ENCODE measurements around the gene FAAP20.
A peak's percentile ranks its signal among the peaks of the same experiment; 100 is the strongest.

Gene FAAP20

DNA sequence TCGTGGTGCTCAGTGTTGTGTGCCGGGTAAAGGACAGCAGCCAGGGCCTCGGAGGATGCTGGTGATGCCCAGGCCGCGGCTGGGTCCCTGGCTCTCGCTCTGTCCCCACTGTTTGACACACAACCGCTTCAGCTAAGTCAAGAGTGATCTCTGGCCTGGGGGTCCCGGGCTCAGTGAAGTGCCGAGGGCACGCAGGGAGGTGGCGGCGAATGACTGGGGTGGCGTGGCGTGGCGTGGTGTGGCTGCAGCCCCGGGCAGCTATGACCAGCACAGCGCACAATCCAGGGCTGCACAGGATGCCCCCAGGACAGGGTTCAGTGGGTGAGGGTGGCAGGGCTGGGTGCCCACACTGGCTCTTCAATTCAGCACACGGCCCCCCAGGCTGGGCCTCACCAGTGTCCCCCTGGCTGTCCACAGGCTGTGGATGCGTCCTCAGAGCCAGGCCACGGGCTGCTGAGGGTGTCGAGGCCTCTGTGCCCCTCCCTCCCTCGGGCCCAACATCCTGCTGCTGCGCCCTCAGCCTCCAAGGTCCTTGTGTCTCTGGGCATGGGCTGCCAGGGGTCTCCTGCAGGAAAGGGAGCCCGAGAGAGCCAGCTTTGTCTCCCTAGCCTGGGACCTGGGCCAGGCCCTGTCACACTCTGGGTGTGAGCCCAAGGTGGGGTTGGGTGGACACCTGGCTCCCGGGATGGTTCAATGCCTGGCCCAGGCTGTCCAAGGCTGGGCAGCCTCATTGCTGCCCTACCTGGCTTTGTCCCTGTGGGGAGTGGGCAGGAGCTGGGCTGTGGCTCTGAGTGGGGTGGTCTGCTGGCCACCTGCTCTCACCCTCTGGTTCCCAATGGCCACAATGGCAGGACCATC, 21.6 kb upstream of the FAAP20 start:
- Histone ChIP-seq H3K27ac (ENCODE audit: low read depth, low read length) (no peak overlapping the region), H3K4me3 (ENCODE audit: low read depth, low read length) (no peak overlapping the region), H2AFZ (ENCODE audit: low read length, unreplicated experiment) (no peak overlapping the region), H3K27me3 (ENCODE audit: insufficient read depth, low read length) (no peaks in the 10 kb centered on the region), H3K36me3 (ENCODE audit: insufficient read depth, low read length) (no peaks in the 10 kb centered on the region), H3K79me2 (ENCODE audit: control insufficient read depth, insufficient read depth, low read length, unreplicated experiment) (no peaks in the 10 kb centered on the region), H3K4me1 (ENCODE audit: control insufficient read depth, insufficient read depth, low read length, unreplicated experiment) (peaks cover 27% of the 10 kb centered on the region)

DNA sequence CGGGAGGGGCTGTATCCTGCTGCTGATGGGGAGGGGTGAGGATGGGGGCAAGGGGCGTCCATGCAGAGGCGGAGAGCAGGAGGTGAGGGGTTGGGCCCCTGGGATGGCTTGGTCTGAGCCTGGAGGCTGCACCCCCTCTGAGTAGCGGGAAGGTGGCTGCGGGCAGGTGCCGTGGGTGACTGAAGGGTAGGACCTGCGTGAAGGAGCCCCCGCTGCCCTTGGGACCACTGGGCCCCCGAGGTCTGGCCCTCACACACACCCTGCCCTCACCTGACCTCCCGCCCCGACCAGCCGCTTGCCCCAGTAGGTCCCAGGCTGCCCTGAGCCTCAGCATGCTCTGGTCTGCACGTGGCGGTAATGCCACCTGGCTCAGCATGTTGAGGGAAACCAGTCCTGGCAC, 20.8 kb upstream of the FAAP20 start:
- no peaks in the 10 kb centered on the region for H3K79me2 ChIP-seq (ENCODE audit: control insufficient read depth, insufficient read depth, low read length, unreplicated experiment)
- no peak overlapping the region for H3K27ac ChIP-seq (ENCODE audit: low read depth, low read length)
- no peak overlapping the region for H2AFZ ChIP-seq (ENCODE audit: low read length, unreplicated experiment)
- H3K27me3 ChIP-seq (ENCODE audit: insufficient read depth, low read length), result no peaks in the 10 kb centered on the region
- peaks cover 27% of the 10 kb centered on the region for H3K4me1 ChIP-seq (ENCODE audit: control insufficient read depth, insufficient read depth, low read length, unreplicated experiment)
- H3K36me3 ChIP-seq (ENCODE audit: insufficient read depth, low read length), result no peaks in the 10 kb centered on the region
- no peak overlapping the region for H3K4me3 ChIP-seq (ENCODE audit: low read depth, low read length)

DNA sequence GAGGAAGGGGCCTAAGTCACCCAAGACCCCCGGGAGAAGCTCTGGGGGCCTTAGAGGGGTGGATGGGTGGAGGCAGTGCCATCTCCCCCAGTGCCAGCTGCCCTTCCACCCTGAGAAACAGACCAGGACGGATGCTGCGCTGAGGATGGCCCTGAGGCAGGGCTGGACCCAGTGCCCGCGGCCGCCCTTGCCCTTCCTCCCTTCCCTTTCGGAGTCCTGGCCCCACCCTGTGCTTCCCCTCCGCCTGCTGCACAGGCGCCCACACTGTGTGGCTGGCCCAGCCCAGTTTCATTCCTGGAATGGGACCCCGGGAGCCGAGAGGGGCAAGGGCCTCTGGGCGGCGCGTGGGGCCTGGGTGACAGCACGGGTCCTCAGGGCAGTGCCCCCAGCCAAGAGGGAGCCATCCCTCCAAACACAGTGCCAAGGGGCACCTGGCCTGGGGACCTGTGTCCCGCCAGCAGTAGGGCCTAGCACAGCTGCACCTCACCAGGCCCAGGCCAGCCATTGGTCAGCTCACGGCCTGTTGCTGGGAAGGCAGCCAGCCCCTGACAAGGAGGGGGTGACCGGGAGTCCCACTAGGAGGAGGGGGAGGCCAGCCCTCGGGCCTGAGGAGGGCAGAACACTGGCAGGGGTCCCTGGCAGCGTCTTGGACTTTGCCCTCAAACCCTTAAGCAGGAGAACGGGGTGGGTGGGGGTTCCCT, 20.1 kb upstream of the FAAP20 start:
- Histone ChIP-seq H3K27ac (ENCODE audit: low read depth, low read length) (peak overlapping the region; percentile 95), H3K4me3 (ENCODE audit: low read depth, low read length) (no peak overlapping the region), H3K27me3 (ENCODE audit: insufficient read depth, low read length) (no peaks in the 10 kb centered on the region), H2AFZ (ENCODE audit: low read length, unreplicated experiment) (peak overlapping the region; percentile 46), H3K79me2 (ENCODE audit: control insufficient read depth, insufficient read depth, low read length, unreplicated experiment) (no peaks in the 10 kb centered on the region), H3K36me3 (ENCODE audit: insufficient read depth, low read length) (no peaks in the 10 kb centered on the region), H3K4me1 (ENCODE audit: control insufficient read depth, insufficient read depth, low read length, unreplicated experiment) (peaks cover 28% of the 10 kb centered on the region)

DNA sequence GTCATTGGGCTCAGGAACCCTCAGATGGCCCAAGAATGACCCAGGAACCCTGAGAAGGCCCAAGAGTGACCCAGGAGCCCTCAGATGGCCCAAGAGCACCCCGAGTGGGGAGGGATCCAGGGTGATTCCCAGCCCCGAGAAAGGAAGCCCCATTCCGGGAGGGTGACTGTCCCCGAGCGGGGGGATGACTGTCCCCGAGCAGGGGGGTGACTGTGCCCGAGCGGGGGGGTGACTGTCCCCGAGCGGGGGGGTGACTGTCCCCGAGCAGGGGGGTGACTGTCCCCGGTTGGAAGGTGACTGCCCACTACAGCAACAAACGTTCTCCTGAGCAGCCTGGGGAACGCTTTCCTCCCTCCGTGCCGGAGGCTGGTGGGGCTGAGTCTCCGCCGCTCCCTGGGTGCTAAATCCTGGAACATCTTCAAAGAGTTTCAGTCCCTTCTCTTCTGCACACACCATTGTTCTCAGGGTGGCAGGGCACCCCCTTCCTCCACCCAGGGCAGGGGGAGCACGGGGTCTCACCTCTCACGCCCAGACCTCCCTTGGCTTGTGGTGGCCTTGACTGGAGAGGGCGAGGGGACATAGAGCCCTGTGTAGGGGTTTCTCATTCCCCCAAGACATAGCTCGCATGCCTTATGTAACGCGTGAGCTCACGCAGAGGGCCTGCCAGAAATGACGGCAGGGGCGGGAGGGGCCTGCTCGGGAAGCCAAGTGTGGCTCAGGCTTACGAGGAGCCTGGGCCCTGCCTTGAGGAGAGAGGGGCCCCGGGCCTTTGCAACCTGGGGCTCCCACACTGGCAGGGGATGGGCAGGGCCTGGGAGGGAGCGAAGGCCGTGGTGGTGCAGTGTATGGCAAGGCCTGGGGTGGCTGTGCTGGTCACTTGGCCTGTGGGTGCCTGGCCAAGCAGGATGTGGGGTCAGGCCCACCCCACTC, 19.3 kb upstream of the FAAP20 start:
- H3K27me3 ChIP-seq (ENCODE audit: insufficient read depth, low read length), result no peaks in the 10 kb centered on the region
- peak overlapping the region; percentile 60 for H3K4me3 ChIP-seq (ENCODE audit: low read depth, low read length)
- H3K79me2 ChIP-seq (ENCODE audit: control insufficient read depth, insufficient read depth, low read length, unreplicated experiment), result no peaks in the 10 kb centered on the region
- peak overlapping the region; percentile 95 for H3K27ac ChIP-seq (ENCODE audit: low read depth, low read length)
- peak overlapping the region; percentile 46 for H2AFZ ChIP-seq (ENCODE audit: low read length, unreplicated experiment)
- H3K4me1 ChIP-seq (ENCODE audit: control insufficient read depth, insufficient read depth, low read length, unreplicated experiment), result peaks cover 36% of the 10 kb centered on the region
- no peaks in the 10 kb centered on the region for H3K36me3 ChIP-seq (ENCODE audit: insufficient read depth, low read length)

DNA sequence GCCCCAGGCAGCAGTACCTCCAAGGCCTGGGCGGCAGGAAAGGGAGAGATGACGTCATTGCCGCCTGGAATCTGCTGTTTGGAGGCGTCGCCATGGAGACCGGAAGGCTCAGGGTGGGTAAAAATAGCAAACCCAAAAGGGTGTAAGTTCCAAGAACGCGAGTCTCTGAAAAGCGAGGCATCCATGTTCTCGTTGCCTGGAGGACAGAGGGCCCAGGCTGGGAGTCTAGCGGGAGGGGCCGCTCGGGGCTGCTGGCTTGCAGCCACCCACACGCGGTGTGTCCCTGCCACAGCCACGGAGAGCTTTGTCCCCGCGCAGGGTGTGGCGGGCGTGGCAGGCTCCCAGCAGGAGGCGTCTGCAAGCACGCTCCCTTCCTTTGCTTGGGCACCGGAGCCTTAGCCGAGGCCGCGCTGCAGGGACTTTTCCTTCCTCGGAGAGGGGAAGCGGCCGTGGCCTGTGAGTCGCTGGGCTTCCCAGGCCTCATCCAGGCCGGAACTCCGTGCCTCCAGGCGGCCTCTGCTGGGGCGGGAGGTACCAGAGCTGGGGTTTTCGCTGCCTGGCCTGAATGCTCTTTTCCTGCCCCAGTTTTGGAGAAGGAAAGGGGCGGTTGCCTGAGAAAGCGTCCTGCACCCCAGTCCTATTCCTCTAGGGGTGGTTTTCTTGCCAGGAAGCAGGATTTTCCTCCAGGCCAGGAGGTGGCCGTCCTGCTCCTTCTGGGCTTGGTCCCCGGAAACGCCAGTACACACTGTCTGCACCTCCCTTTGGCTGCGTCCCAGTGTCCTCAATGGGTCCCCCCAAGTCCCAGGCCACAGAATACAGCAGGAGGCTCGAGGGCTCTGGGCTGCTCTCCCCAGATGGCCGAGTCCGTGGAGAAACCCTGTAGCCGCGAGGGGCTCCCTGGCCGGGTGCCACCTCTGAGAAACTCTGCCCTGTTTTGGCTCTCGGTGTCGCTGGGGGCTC, 18.2 kb upstream of the FAAP20 start:
- H3K27ac ChIP-seq (ENCODE audit: low read depth, low read length), result peak overlapping the region; percentile 95
- no peaks in the 10 kb centered on the region for H3K79me2 ChIP-seq (ENCODE audit: control insufficient read depth, insufficient read depth, low read length, unreplicated experiment)
- no peak overlapping the region for H2AFZ ChIP-seq (ENCODE audit: low read length, unreplicated experiment)
- H3K27me3 ChIP-seq (ENCODE audit: insufficient read depth, low read length), result no peaks in the 10 kb centered on the region
- H3K36me3 ChIP-seq (ENCODE audit: insufficient read depth, low read length), result no peaks in the 10 kb centered on the region
- peak overlapping the region; percentile 60 for H3K4me3 ChIP-seq (ENCODE audit: low read depth, low read length)
- peaks cover 42% of the 10 kb centered on the region for H3K4me1 ChIP-seq (ENCODE audit: control insufficient read depth, insufficient read depth, low read length, unreplicated experiment)

DNA sequence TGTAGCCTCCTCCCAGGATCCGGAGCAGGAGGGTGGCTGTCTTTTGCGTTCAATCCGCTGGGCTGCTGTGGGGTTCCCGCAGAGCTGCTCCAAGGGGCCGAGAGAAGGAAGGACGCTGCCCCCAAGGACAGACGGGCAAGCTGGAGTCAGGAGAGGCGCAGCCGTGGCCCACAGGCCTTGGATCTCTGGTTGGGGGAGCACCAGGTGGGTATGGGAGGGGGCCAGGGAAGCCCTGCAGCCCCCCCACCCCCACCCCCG, 17.6 kb upstream of the FAAP20 start:
- Histone ChIP-seq H2AFZ (ENCODE audit: low read length, unreplicated experiment) (no peak overlapping the region), H3K4me1 (ENCODE audit: control insufficient read depth, insufficient read depth, low read length, unreplicated experiment) (peaks cover 47% of the 10 kb centered on the region), H3K27me3 (ENCODE audit: insufficient read depth, low read length) (no peaks in the 10 kb centered on the region), H3K27ac (ENCODE audit: low read depth, low read length) (peak overlapping the region; percentile 95), H3K36me3 (ENCODE audit: insufficient read depth, low read length) (no peaks in the 10 kb centered on the region), H3K4me3 (ENCODE audit: low read depth, low read length) (no peak overlapping the region), H3K79me2 (ENCODE audit: control insufficient read depth, insufficient read depth, low read length, unreplicated experiment) (no peaks in the 10 kb centered on the region)

DNA sequence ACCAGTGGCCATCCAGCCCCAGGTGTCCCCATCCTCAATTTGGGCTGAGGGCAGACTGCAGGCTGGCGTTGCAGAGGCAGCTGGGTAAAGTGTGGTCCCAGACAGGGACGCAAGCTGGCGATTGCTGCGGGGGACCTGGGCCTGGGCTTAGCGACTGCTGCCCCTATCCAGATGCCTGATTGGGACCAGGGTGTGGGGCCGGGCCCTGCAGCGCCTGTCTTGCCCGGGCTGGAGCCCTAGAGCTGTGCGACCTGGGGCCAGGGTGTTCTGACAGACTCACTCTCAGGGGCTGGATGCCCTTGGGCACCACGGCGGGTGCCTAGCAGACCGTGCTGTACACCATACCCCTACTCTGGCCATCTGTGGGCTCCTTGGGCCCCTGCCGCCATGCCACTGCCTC, 16.2 kb upstream of the FAAP20 start:
- Histone ChIP-seq H3K4me1 (ENCODE audit: control insufficient read depth, insufficient read depth, low read length, unreplicated experiment) (peaks cover 60% of the 10 kb centered on the region), H3K36me3 (ENCODE audit: insufficient read depth, low read length) (no peaks in the 10 kb centered on the region), H3K4me3 (ENCODE audit: low read depth, low read length) (no peak overlapping the region), H3K79me2 (ENCODE audit: control insufficient read depth, insufficient read depth, low read length, unreplicated experiment) (peaks cover 2% of the 10 kb centered on the region), H3K27me3 (ENCODE audit: insufficient read depth, low read length) (no peaks in the 10 kb centered on the region), H3K27ac (ENCODE audit: low read depth, low read length) (no peak overlapping the region), H2AFZ (ENCODE audit: low read length, unreplicated experiment) (no peak overlapping the region)

DNA sequence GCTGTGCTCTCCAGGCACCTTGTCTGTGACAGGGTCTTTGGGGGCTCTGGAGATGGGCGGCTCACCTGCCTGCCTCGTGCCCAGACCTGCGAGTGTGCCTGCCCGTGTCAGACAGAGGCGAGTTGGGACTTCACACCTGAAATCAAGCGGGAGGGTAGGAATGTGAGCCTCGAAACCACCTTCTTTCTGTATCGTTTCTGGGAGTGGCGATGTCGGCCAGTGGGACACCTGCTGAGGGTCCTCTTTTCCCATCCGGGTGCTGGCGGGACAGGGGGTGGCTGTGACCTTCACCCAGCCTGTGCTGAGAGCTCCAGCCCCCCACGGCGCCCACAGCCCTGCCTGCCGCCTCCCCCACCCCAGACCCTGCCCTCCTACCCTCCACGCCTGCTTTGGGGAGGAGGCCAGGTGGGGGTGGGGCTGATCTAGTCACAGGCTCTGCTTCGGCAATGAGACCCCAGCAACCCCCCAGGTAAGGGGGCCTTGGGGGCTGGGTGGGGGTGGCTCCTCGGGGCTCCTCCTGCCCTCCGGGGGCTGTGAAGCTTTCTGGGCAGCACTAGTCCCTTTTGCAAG, 15.6 kb upstream of the FAAP20 start:
- Histone ChIP-seq H3K27me3 (ENCODE audit: insufficient read depth, low read length) (no peaks in the 10 kb centered on the region), H3K4me3 (ENCODE audit: low read depth, low read length) (no peak overlapping the region), H3K36me3 (ENCODE audit: insufficient read depth, low read length) (no peaks in the 10 kb centered on the region), H3K27ac (ENCODE audit: low read depth, low read length) (no peak overlapping the region), H3K79me2 (ENCODE audit: control insufficient read depth, insufficient read depth, low read length, unreplicated experiment) (peaks cover 2% of the 10 kb centered on the region), H2AFZ (ENCODE audit: low read length, unreplicated experiment) (no peak overlapping the region), H3K4me1 (ENCODE audit: control insufficient read depth, insufficient read depth, low read length, unreplicated experiment) (peaks cover 64% of the 10 kb centered on the region)

DNA sequence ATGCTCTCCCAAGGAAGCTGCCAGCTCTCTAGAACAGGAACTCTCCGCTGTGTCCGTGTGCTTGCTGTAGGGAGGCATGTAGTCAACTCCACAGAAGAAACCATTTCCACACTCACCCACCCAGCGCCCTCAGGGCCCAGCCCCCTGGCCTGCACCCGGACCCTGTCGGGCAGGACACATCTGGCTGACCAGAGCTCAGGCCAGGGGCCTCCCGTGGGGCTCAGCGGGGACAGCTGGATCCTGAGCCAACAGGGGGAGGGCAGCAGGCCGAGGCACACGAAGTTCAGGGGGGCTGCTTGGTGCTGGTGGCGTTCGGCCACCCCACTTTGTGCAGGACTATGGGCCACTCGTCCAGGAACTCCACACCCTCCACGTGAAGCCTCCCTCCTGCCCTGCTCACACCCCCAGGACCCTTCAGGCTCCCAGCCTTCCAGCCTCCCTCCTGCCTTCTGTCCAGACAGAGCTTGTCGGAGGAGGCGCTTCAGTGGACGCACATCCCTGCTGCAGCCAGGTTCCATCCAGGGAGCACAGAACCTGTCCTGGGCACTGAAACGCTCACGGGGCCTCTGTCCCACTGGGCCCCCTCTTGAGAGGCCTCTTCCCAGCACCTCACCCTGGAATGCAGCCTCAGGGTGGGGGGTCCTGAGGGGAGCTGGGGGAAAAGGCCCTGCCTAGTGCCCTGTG, 15.0 kb upstream of the FAAP20 start:
- Histone ChIP-seq H3K4me3 (ENCODE audit: low read depth, low read length) (no peak overlapping the region), H2AFZ (ENCODE audit: low read length, unreplicated experiment) (no peak overlapping the region), H3K79me2 (ENCODE audit: control insufficient read depth, insufficient read depth, low read length, unreplicated experiment) (peaks cover 2% of the 10 kb centered on the region), H3K27ac (ENCODE audit: low read depth, low read length) (peak overlapping the region; percentile 96), H3K36me3 (ENCODE audit: insufficient read depth, low read length) (no peaks in the 10 kb centered on the region), H3K4me1 (ENCODE audit: control insufficient read depth, insufficient read depth, low read length, unreplicated experiment) (peaks cover 61% of the 10 kb centered on the region), H3K27me3 (ENCODE audit: insufficient read depth, low read length) (no peaks in the 10 kb centered on the region)

Measured in ACC112 (cell line).